Esophagus squamous epithelium (tissue), 4 donors: Measurements from ENCODE around the gene SGCE.

Experiments used
- POLR2A ChIP-seq, 4 donors: fragments of 450-650 bp; IDR thresholded peaks; one replicate each; pipeline ENCODE4 v1.6.1; 2017; ENCODE audit warnings: antibody characterized with exemption in 4 of 4, mild to moderate bottlenecking in 4 of 4, moderate library complexity in 3 of 4
- TF ChIP-seq, protein P1 (sequence below), 6 experiments: fragments of 450-650 bp in 4 of 6; fragments of 200-600 bp in 2 of 6; sonication (generic) in 2 of 6; IDR thresholded peaks; one replicate each; pipeline ENCODE4 v1.5.1; 2016 to 2019; ENCODE audit warnings: antibody characterized with exemption in 6 of 6, mild to moderate bottlenecking in 4 of 6, moderate library complexity in 4 of 6

DNA sequence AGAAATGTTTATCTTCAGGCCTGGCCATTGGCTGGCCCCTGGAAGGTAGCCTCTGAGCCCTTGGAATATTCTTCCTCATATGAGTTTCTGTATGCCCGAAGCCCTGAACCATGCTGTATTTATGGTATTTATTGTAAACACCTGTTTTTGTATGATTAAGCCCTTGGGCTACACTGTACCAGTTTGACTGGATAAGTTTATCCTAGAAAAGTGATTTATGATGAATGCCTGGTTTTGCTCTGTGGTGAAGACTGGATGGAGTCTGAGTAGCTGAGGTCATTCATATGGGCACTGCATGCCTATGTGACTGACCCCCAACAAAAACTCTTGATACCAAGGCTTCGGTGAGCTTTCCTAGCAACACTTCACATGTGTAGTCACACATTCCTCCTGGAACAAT lies 79.6 kb downstream of the SGCE start:
- TF ChIP-seq, protein P1, sequence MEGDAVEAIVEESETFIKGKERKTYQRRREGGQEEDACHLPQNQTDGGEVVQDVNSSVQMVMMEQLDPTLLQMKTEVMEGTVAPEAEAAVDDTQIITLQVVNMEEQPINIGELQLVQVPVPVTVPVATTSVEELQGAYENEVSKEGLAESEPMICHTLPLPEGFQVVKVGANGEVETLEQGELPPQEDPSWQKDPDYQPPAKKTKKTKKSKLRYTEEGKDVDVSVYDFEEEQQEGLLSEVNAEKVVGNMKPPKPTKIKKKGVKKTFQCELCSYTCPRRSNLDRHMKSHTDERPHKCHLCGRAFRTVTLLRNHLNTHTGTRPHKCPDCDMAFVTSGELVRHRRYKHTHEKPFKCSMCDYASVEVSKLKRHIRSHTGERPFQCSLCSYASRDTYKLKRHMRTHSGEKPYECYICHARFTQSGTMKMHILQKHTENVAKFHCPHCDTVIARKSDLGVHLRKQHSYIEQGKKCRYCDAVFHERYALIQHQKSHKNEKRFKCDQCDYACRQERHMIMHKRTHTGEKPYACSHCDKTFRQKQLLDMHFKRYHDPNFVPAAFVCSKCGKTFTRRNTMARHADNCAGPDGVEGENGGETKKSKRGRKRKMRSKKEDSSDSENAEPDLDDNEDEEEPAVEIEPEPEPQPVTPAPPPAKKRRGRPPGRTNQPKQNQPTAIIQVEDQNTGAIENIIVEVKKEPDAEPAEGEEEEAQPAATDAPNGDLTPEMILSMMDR (IDR thresholded peaks at IDR 0.05): no peak
- TF ChIP-seq POLR2A (IDR thresholded peaks at IDR 0.05): no peak
